HG02852 (cell line): Measurements from ENCODE around the gene TMEM42.

ENCODE experiments used
- ATAC-seq: cut with Tn5 transposase; IDR thresholded peaks from one replicate; pipeline ENCODE4 v1.9.1; 2021; ENCODE audit warnings: mild to moderate bottlenecking, moderate library complexity; ENCODE audit not compliant: unreplicated experiment

Gene TMEM42

GRCh38 chr3:44870375-44871061 is 8.8 kb downstream of the TMEM42 start:
- ATAC-seq = no peak

- no peak for ATAC-seq
Observed at GRCh38 chr3:44874308-44874707, 12.6 kb downstream of the TMEM42 start, which contains the start of gene TGM4. TSS of gene TGM4 (plus strand) at chr3:44874608. CDS start at chr3:44874679, 71 bp downstream.

GRCh38 chr3:44875596-44875995 is 13.9 kb downstream of the TMEM42 start:
- no peak for ATAC-seq

- ATAC-seq = no peak
Observed at GRCh38 chr3:44877333-44877732, 15.6 kb downstream of the TMEM42 start.

- ATAC-seq = no peak
Observed at GRCh38 chr3:44880284-44880683, 18.6 kb downstream of the TMEM42 start.

GRCh38 chr3:44883213-44883955 is 21.7 kb downstream of the TMEM42 start:
- no peak for ATAC-seq

- ATAC-seq = no peak
Observed at GRCh38 chr3:44883999-44884431, 22.3 kb downstream of the TMEM42 start.

- no peak for ATAC-seq
Observed at GRCh38 chr3:44885618-44886017, 23.9 kb downstream of the TMEM42 start.

GRCh38 chr3:44886561-44886960 is 24.8 kb downstream of the TMEM42 start:
- ATAC-seq = no peak

GRCh38 chr3:44887101-44887500 is 25.4 kb downstream of the TMEM42 start:
- ATAC-seq = no peak

- ATAC-seq = no peak
Observed at GRCh38 chr3:44890258-44890657, 28.5 kb downstream of the TMEM42 start.

GRCh38 chr3:44890852-44891251 is 29.1 kb downstream of the TMEM42 start:
- no peak for ATAC-seq

GRCh38 chr3:44892689-44893088 is 31.0 kb downstream of the TMEM42 start:
- no peak for ATAC-seq

GRCh38 chr3:44893097-44893496 is 31.4 kb downstream of the TMEM42 start:
- no peak for ATAC-seq

- no peak for ATAC-seq
Observed at GRCh38 chr3:44894485-44894884, 32.8 kb downstream of the TMEM42 start.

- ATAC-seq = no peak
Observed at GRCh38 chr3:44896440-44896839, 34.7 kb downstream of the TMEM42 start.

- ATAC-seq = no peak
Observed at GRCh38 chr3:44899683-44900367, 38.1 kb downstream of the TMEM42 start.

GRCh38 chr3:44902628-44903027 is 40.9 kb downstream of the TMEM42 start:
- ATAC-seq = no peak

- no peak for ATAC-seq
Observed at GRCh38 chr3:44903314-44903713, 41.6 kb downstream of the TMEM42 start.

- no peak for ATAC-seq
Observed at GRCh38 chr3:44903751-44904150, 42.0 kb downstream of the TMEM42 start.

GRCh38 chr3:44905446-44906157 is 43.9 kb downstream of the TMEM42 start:
- ATAC-seq = no peak
